GM23248 (cell line): Measurements from ENCODE around the gene CNST. TPM values are rescaled to one million over a fixed set of nuclear protein-coding genes. Genes with fewer than 3 reads are reported as not detected.

Experiments
- DNase-seq: peaks from one replicate; pipeline ENCODE4 v3.0.0-alpha.2; 2015
- H2AFZ ChIP-seq: fragments of 200-600 bp; sonication (generic); 2 replicates; pipeline ENCODE4 v1.6.1; 2016; ENCODE audit warnings: antibody characterized with exemption
- H3F3A ChIP-seq: fragments of 200-600 bp; sonication (generic); 2 replicates; pipeline ENCODE4 v1.6.1; 2016; ENCODE audit warnings: mild to moderate bottlenecking, antibody characterized with exemption, mixed run types; ENCODE audit not compliant: insufficient read depth
- H3K27ac ChIP-seq: fragments of 200-600 bp; sonication (generic); 2 replicates; pipeline ENCODE4 v1.5.1; 2016; ENCODE audit warnings: mild to moderate bottlenecking
- H3K27me3 ChIP-seq: fragments of 200-600 bp; sonication (generic); replicated peaks from 2 replicates; pipeline ENCODE4 v1.6.1; 2016; ENCODE audit warnings: mild to moderate bottlenecking; ENCODE audit not compliant: insufficient read depth
- H3K36me3 ChIP-seq: fragments of 200-600 bp; sonication (generic); 2 replicates; pipeline ENCODE4 v1.6.1; 2016; ENCODE audit warnings: low read depth, mild to moderate bottlenecking
- H3K4me1 ChIP-seq: fragments of 200-600 bp; sonication (generic); 2 replicates; pipeline ENCODE4 v1.6.1; 2016; ENCODE audit warnings: mild to moderate bottlenecking; ENCODE audit not compliant: insufficient read depth
- H3K4me2 ChIP-seq: fragments of 200-600 bp; sonication (generic); one replicate; pipeline ENCODE4 v1.6.1; 2016; ENCODE audit warnings: mild to moderate bottlenecking; ENCODE audit not compliant: unreplicated experiment
- H3K4me3 ChIP-seq: fragments of 200-600 bp; sonication (generic); 2 replicates; pipeline ENCODE4 v1.5.1; 2016; ENCODE audit warnings: mild to moderate bottlenecking
- H3K79me2 ChIP-seq: fragments of 200-600 bp; sonication (generic); 2 replicates; pipeline ENCODE4 v1.6.1; 2016; ENCODE audit warnings: mild to moderate bottlenecking; ENCODE audit not compliant: insufficient read depth
- H3K9ac ChIP-seq: fragments of 200-600 bp; sonication (generic); 2 replicates; pipeline ENCODE4 v1.6.1; 2016; ENCODE audit warnings: mild to moderate bottlenecking
- H3K9me2 ChIP-seq: fragments of 200-600 bp; sonication (generic); 2 replicates; pipeline ENCODE4 v1.6.1; 2016; ENCODE audit warnings: mixed run types, mild to moderate bottlenecking, moderate library complexity; ENCODE audit not compliant: insufficient read depth
- H3K9me3 ChIP-seq: fragments of 200-600 bp; sonication (generic); one replicate; pipeline ENCODE4 v1.6.1; 2017; ENCODE audit warnings: low read depth
- H4K20me1 ChIP-seq: fragments of 200-600 bp; sonication (generic); 2 replicates; pipeline ENCODE4 v1.6.0; 2016; ENCODE audit not compliant: insufficient read depth
- EZH2 ChIP-seq: fragments of 200-600 bp; sonication (generic); IDR thresholded peaks from 2 replicates; pipeline ENCODE4 v1.6.1; 2018; ENCODE audit warnings: antibody characterized with exemption, mild to moderate bottlenecking; ENCODE audit not compliant: insufficient read depth, poor library complexity, severe bottlenecking
- EZH2phosphoT487 ChIP-seq: fragments of 200-600 bp; sonication (generic); IDR thresholded peaks from 2 replicates; pipeline ENCODE4 v1.6.1; 2018; ENCODE audit warnings: antibody characterized with exemption, moderate library complexity, mild to moderate bottlenecking, low read depth; ENCODE audit not compliant: insufficient read depth
- WGBS, 2 experiments: methylation state at CpG; one replicate each; pipeline ENCODE4 v1.1.6; 2015 to 2017; ENCODE audit warnings: low lambda C conversion rate in 2 of 2, low coverage in 1 of 2; ENCODE audit errors: missing lambda C conversion rate in 2 of 2; 5-methylcytosine and 5-hydroxymethylcytosine counted together
- in situ Hi-C: fragments of 300-500 bp; cut with MboI; formaldehyde crosslinking; loops from 2 replicates; pipeline ENCODE4 v1.15.0; 2020
- polyA plus RNA-seq: library from polyadenylated mRNA; unstranded; fragments of >200 nt; fragmentation: Nextera tagmentation; extraction: Ambion mirVana; gene quantifications from 2 replicates; pipeline ENCODE4 v1.2.1, GENCODE V29; 2016
- total RNA-seq: library from RNA; depleted of rRNA; stranded (reverse); fragments of >200 nt; shearing (Covaris generic); gene quantifications from 2 replicates; pipeline ENCODE4 v1.2.3, GENCODE V29; 2014

Gene CNST
- total and polyA plus RNA-seq, 2 experiments from 2014 or later, result 33.5 to 41.7 TPM

DNA sequence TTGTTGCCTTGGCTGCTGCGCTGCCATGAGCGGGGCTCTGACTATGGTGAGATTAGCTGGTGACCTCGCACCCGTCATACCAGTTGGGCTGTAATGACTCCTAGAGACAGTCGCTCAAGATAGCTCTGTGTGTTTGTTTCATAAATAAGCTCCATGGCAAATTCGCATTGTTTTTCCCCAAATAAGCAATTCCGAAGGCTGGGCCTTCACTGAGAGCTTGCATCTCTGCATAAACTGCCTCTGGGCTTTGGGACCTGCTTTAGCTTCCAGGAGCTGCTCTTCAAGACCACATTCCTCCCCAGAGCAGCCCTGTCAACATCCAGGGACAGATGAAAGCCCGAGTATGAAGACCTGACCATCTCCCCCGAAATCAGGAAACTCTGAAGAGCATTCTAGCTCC is 117.3 kb downstream of the CNST start:
- H3K9me3 ChIP-seq, result no peaks in the 10 kb centered on the region

GRCh38 chr1:246687002-246687401 is 120.7 kb downstream of the CNST start:
- H3K9ac ChIP-seq, result no peak overlapping the region
- WGBS, 2 experiments, result 83 to 85% methylated on average over 14 of the region's 14 CpGs
- no peaks in the 10 kb centered on the region for H3K4me1 ChIP-seq
- H3K79me2 ChIP-seq, result no peaks in the 10 kb centered on the region
- DNase-seq, result no peak
- H3K4me2 ChIP-seq, result no peak overlapping the region
- no peaks in the 10 kb centered on the region for H3K36me3 ChIP-seq
- H2AFZ ChIP-seq, result no peak overlapping the region
- no peak overlapping the region for H3K27ac ChIP-seq
- in situ Hi-C loops, result no loop called here
- H3K9me2 ChIP-seq, result no peaks in the 10 kb centered on the region
- TF ChIP-seq EZH2 (no peak), EZH2phosphoT487 (no peak)
- H3K9me3 ChIP-seq, result no peaks in the 10 kb centered on the region
- H3F3A ChIP-seq, result no peaks in the 10 kb centered on the region
- H3K27me3 ChIP-seq, result no peaks in the 10 kb centered on the region
- H3K4me3 ChIP-seq, result no peak overlapping the region
- no peaks in the 10 kb centered on the region for H4K20me1 ChIP-seq

More for the DNA sequence above, 117.3 kb downstream of the CNST start:
- no peak overlapping the region for H3K4me3 ChIP-seq
- H3K36me3 ChIP-seq, result no peaks in the 10 kb centered on the region
- no peak for TF ChIP-seq EZH2phosphoT487
- TF ChIP-seq EZH2, result no peak
- no peaks in the 10 kb centered on the region for H3K27me3 ChIP-seq
- no peaks in the 10 kb centered on the region for H4K20me1 ChIP-seq
- no peak overlapping the region for H3K27ac ChIP-seq
- H2AFZ ChIP-seq, result no peak overlapping the region
- no peak for DNase-seq
- no peak overlapping the region for H3K9ac ChIP-seq
- in situ Hi-C loops, result no loop called here
- no peaks in the 10 kb centered on the region for H3F3A ChIP-seq
- WGBS, 2 experiments, result 90 to 92% methylated on average over 9 of the region's 9 CpGs
- no peaks in the 10 kb centered on the region for H3K4me1 ChIP-seq
- no peak overlapping the region for H3K4me2 ChIP-seq
- H3K9me2 ChIP-seq, result no peaks in the 10 kb centered on the region
- H3K79me2 ChIP-seq, result no peaks in the 10 kb centered on the region

DNA sequence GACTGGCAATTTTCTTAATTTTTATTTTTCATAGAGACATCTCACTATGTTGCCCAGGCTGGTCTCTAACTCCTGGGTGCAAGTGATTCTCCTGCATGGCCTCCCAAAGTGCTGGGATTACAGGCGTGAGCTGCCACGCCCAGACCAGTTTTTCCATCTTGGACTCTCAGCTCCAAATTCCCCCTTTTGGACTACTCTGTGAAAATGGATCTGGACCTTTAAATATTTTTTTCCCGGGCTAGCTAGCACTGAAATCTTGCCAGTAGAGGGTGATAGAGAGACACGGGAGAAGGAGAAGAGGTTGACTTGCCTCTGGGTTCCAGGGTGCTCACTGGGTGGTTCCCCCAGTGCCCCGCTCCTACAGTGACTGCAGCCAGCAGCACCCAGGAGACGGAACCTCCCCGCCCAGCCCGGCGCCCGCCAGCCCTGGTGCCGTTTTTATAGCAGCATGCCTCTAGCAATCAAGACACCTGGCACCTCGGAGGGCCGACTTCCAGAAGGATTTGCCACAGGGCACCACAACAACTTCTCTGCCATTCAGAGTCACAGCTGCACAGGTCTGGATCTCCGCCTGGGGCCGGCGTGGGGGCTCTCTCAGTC is 123.3 kb downstream of the CNST start:
- Histone ChIP-seq H3K27ac (no peak overlapping the region), H3K4me2 (peak overlapping the region; percentile 89), H3K36me3 (no peaks in the 10 kb centered on the region), H3K9me3 (no peaks in the 10 kb centered on the region), H3K79me2 (no peaks in the 10 kb centered on the region), H3K4me3 (peak overlapping the region; percentile 66), H4K20me1 (no peaks in the 10 kb centered on the region), H3K9me2 (no peaks in the 10 kb centered on the region), H3K27me3 (no peaks in the 10 kb centered on the region), H3K9ac (peak overlapping the region; percentile 48), H2AFZ (peak overlapping the region; percentile 89), H3F3A (no peaks in the 10 kb centered on the region), H3K4me1 (no peaks in the 10 kb centered on the region)
- 0 to 3% methylated on average over 12 to 16 of the region's 16 CpGs for WGBS, 2 experiments
- peak; percentile 86 for DNase-seq
- TF ChIP-seq EZH2phosphoT487 (no peak), EZH2 (no peak)
- in situ Hi-C loops, result no loop called here

DNA sequence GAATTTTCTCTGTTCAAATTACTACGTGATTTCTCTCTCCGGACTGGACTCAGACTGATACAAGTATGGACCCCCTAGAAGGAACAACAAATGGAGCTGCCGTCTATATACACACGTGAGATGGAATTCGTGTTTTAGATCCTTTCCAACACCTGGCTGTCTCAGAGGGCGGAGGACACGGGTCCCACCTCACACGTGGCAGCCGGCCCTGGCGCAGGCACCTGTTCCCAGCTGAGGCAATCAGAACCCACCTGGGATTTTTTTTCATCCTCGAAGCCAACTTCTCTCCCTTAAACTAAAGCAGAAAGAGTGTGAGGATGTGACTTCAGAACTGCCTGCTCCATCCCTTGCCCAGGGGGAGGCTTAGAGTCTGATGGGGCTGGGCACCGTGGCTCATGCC is 123.8 kb downstream of the CNST start:
- H3K27me3 ChIP-seq, result no peaks in the 10 kb centered on the region
- no peaks in the 10 kb centered on the region for H3K9me2 ChIP-seq
- H3K36me3 ChIP-seq, result no peaks in the 10 kb centered on the region
- H2AFZ ChIP-seq, result peak overlapping the region; percentile 89
- H3F3A ChIP-seq, result no peaks in the 10 kb centered on the region
- in situ Hi-C loops, result no loop called here
- H3K79me2 ChIP-seq, result no peaks in the 10 kb centered on the region
- no peaks in the 10 kb centered on the region for H3K4me1 ChIP-seq
- H3K4me2 ChIP-seq, result peak overlapping the region; percentile 89
- H3K9me3 ChIP-seq, result no peaks in the 10 kb centered on the region
- H3K27ac ChIP-seq, result no peak overlapping the region
- H4K20me1 ChIP-seq, result no peaks in the 10 kb centered on the region
- 55 to 61% methylated on average over 12 of the region's 12 CpGs for WGBS, 2 experiments
- DNase-seq, result no peak
- H3K9ac ChIP-seq, result peak overlapping the region; percentile 48; the same call in 1 of the 2 replicates
- H3K4me3 ChIP-seq, result peak overlapping the region; percentile 66
- TF ChIP-seq EZH2 (no peak), EZH2phosphoT487 (no peak)
